ENCODE data around the gene MAP2K4.

- no peak for TF ChIP-seq AR (CRISPR knock-in tag; IDR thresholded peaks at IDR 0.05)
- TF ChIP-seq, protein P1, sequence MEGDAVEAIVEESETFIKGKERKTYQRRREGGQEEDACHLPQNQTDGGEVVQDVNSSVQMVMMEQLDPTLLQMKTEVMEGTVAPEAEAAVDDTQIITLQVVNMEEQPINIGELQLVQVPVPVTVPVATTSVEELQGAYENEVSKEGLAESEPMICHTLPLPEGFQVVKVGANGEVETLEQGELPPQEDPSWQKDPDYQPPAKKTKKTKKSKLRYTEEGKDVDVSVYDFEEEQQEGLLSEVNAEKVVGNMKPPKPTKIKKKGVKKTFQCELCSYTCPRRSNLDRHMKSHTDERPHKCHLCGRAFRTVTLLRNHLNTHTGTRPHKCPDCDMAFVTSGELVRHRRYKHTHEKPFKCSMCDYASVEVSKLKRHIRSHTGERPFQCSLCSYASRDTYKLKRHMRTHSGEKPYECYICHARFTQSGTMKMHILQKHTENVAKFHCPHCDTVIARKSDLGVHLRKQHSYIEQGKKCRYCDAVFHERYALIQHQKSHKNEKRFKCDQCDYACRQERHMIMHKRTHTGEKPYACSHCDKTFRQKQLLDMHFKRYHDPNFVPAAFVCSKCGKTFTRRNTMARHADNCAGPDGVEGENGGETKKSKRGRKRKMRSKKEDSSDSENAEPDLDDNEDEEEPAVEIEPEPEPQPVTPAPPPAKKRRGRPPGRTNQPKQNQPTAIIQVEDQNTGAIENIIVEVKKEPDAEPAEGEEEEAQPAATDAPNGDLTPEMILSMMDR (IDR thresholded peaks at IDR 0.05) = no peak
- TF ChIP-seq, protein P2, sequence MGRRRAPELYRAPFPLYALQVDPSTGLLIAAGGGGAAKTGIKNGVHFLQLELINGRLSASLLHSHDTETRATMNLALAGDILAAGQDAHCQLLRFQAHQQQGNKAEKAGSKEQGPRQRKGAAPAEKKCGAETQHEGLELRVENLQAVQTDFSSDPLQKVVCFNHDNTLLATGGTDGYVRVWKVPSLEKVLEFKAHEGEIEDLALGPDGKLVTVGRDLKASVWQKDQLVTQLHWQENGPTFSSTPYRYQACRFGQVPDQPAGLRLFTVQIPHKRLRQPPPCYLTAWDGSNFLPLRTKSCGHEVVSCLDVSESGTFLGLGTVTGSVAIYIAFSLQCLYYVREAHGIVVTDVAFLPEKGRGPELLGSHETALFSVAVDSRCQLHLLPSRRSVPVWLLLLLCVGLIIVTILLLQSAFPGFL (CRISPR knock-in tag; IDR thresholded peaks at IDR 0.05; ENCODE audit: borderline replicate concordance) = no peak
- TF ChIP-seq, protein P3, sequence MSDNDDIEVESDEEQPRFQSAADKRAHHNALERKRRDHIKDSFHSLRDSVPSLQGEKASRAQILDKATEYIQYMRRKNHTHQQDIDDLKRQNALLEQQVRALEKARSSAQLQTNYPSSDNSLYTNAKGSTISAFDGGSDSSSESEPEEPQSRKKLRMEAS (CRISPR knock-in tag; IDR thresholded peaks at IDR 0.05) = no peak
- no peak for TF ChIP-seq ZNF232 (CRISPR knock-in tag; IDR thresholded peaks at IDR 0.05)
- no peak for TF ChIP-seq SOX15 (CRISPR knock-in tag; IDR thresholded peaks at IDR 0.05)
Measured at GRCh38 chr17:12048843-12049473, 28.3 kb downstream of the MAP2K4 start.
